ENCODE measurements around the gene KIF5C. TPM values are rescaled to one million over a fixed set of nuclear protein-coding genes. Genes with fewer than 3 reads are reported as not detected.

KIF5C gene
- total and polyA plus RNA-seq, 8 donors: under 0.01 to 14.7 (median 2.4) TPM

- intact Hi-C loops (cut with DNase I; ENCODE audit: low total_unique reads): no loop called here
- peaks cover 0 to 22% (median 13%) of the 10 kb centered on the region in 4 donors for H3K9me3 ChIP-seq
- 84 to 90% (median 86%) methylated on average over 4 of the region's 4 CpGs for WGBS, 5 donors
- no peak overlapping the region for H3K4me3 ChIP-seq
- H3K4me1 ChIP-seq: no peaks in the 10 kb centered on the region
- H3K27ac ChIP-seq: no peak overlapping the region
- TF ChIP-seq POLR2AphosphoS5 (IDR thresholded peaks at IDR 0.05) (no peak), POLR2A (IDR thresholded peaks at IDR 0.05) (no peak), CTCF (IDR thresholded peaks at IDR 0.05) (no peak), EP300 (IDR thresholded peaks at IDR 0.05) (no peak)
- no peaks in the 10 kb centered on the region for H3K36me3 ChIP-seq
- H3K27me3 ChIP-seq: no peaks in the 10 kb centered on the region
- DNase-seq: peak in 1 of 2 donors; percentile 51
These were observed 39.4 kb downstream of the KIF5C start for GRCh38 chr2:148914463-148914862.

- intact Hi-C loops (cut with DNase I; ENCODE audit: low total_unique reads): no loop called here
- Histone ChIP-seq H3K27ac (no peak overlapping the region), H3K4me3 (no peak overlapping the region), H3K27me3 (no peaks in the 10 kb centered on the region), H3K36me3 (no peaks in the 10 kb centered on the region), H3K9me3 (peaks cover 0 to 22% (median 13%) of the 10 kb centered on the region in 4 donors), H3K4me1 (no peaks in the 10 kb centered on the region)
- DNase-seq: no peak
- TF ChIP-seq POLR2AphosphoS5 (IDR thresholded peaks at IDR 0.05): no peak
- TF ChIP-seq EP300 (IDR thresholded peaks at IDR 0.05): no peak
- TF ChIP-seq POLR2A (IDR thresholded peaks at IDR 0.05): no peak
- TF ChIP-seq CTCF (IDR thresholded peaks at IDR 0.05): no peak
- WGBS, 5 donors: 76 to 90% (median 85%) methylated on average over 1 of the region's 1 CpG
These were observed 42.4 kb downstream of the KIF5C start for GRCh38 chr2:148917431-148917830.

GRCh38 chr2:148918554-148918953, 43.5 kb downstream of the KIF5C start:
- 73 to 88% (median 78%) methylated on average over 2 of the region's 2 CpGs for WGBS, 5 donors
- Histone ChIP-seq H3K27me3 (no peaks in the 10 kb centered on the region), H3K4me3 (no peak overlapping the region), H3K4me1 (no peaks in the 10 kb centered on the region), H3K9me3 (peaks cover 0 to 22% (median 13%) of the 10 kb centered on the region in 4 donors), H3K36me3 (no peaks in the 10 kb centered on the region), H3K27ac (no peak overlapping the region)
- no peak for DNase-seq
- intact Hi-C loops (cut with DNase I; ENCODE audit: low total_unique reads): no loop called here
- TF ChIP-seq POLR2A (IDR thresholded peaks at IDR 0.05): no peak
- no peak for TF ChIP-seq CTCF (IDR thresholded peaks at IDR 0.05)
- no peak for TF ChIP-seq POLR2AphosphoS5 (IDR thresholded peaks at IDR 0.05)
- no peak for TF ChIP-seq EP300 (IDR thresholded peaks at IDR 0.05)

GRCh38 chr2:148920559-148920958, 45.5 kb downstream of the KIF5C start:
- 57 to 83% (median 72%) methylated on average over 1 of the region's 1 CpG for WGBS, 5 donors
- no peak overlapping the region for H3K27ac ChIP-seq

More at GRCh38 chr2:148920559-148920958, 45.5 kb downstream of the KIF5C start:
- Histone ChIP-seq H3K9me3 (peaks cover 0 to 22% (median 13%) of the 10 kb centered on the region in 4 donors), H3K36me3 (no peaks in the 10 kb centered on the region), H3K4me3 (no peak overlapping the region), H3K27me3 (no peaks in the 10 kb centered on the region), H3K4me1 (no peaks in the 10 kb centered on the region)
- TF ChIP-seq POLR2AphosphoS5 (IDR thresholded peaks at IDR 0.05) (no peak), POLR2A (IDR thresholded peaks at IDR 0.05) (no peak), CTCF (IDR thresholded peaks at IDR 0.05) (no peak), EP300 (IDR thresholded peaks at IDR 0.05) (no peak)
- DNase-seq: peak in 1 of 2 donors; percentile 10
- intact Hi-C loops (cut with DNase I; ENCODE audit: low total_unique reads): no loop called here

All from stomach (tissue), 9 donors.